Lower leg skin (tissue), 4 donors: Measurements from ENCODE around the gene DCAF8. TPM values are rescaled to one million over a fixed set of nuclear protein-coding genes. Genes with fewer than 3 reads are reported as not detected.
A peak's percentile ranks its signal among the peaks of the same experiment; 100 is the strongest.

Experiments used
- DNase-seq, 2 donors: peaks; one replicate each; pipeline ENCODE4 v3.0.0-alpha.2; 2019; ENCODE audit warnings: low spot score in 2 of 2
- H3K4me3 ChIP-seq: fragments of 200-600 bp; sonication (generic); 2 replicates; pipeline ENCODE4 v1.5.1; 2017; ENCODE audit warnings: mild to moderate bottlenecking, low read depth; ENCODE audit not compliant: poor library complexity, severe bottlenecking
- POLR2A ChIP-seq, 2 donors: fragments of 450-650 bp; IDR thresholded peaks; one replicate each; pipeline ENCODE4 v1.6.1; 2016 to 2017; ENCODE audit warnings: antibody characterized with exemption in 2 of 2, mild to moderate bottlenecking in 1 of 2, moderate library complexity in 1 of 2
- WGBS, 2 donors: methylation state at CpG; one replicate each; pipeline ENCODE4 v1.1.5; 2018; 5-methylcytosine and 5-hydroxymethylcytosine counted together
- intact Hi-C: fragments of 100-400 bp; cut with DNase I; formaldehyde crosslinking; loops from one replicate; pipeline ENCODE4 v1.15.0; 2023; ENCODE audit warnings: low total_unique reads
- total RNA-seq, 4 donors: library from RNA; depleted of rRNA; stranded (reverse); fragments of >200 nt; gene quantifications; one replicate each; pipeline ENCODE4 v1.1.0, GENCODE V29; 2016
- TF ChIP-seq, protein P1 (sequence below), 3 donors: fragments of 450-650 bp; IDR thresholded peaks; one replicate each; pipeline ENCODE4 v1.5.1; 2016; ENCODE audit warnings: antibody characterized with exemption in 3 of 3, mild to moderate bottlenecking in 3 of 3, moderate library complexity in 2 of 3

DCAF8 gene
- total RNA-seq, 4 donors from 2014 or later, result 90.2 to 141 (median 97.9) TPM

DNA sequence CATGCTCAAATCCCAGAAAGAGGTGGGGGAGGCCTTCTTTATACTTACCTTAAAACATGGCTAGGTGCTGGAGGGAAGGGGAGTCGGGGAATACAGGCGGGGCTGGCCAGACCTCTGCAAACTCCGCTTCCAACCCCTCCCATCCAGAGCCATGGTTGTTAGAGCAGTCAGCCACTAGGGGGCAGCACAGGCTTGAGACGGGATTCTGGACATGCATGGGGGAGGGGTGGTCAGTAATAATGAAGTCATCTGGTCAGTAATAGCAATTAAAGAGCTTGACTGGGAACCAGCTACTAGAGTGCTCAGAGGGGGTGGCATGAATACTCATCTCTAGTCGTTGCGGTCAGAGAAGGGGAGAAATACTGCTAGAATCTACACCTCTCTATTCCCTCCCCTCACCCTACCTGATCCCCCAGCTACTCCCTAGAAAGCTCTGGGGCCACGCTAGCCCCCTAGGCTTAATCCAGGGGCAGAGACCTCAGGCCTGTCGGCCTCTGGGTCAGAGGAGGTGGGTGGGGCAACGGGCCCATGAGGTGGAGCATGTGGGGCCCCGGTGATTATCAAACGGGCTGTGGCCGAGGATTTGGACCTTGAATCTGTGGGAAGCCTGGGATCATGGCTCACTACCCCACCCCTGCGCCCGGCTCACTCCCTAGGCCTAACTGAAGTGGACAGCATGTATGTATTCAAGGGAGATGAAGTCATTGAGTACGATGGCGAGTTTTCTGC, 69.1 kb downstream of the DCAF8 start:
- TF ChIP-seq, protein P1, sequence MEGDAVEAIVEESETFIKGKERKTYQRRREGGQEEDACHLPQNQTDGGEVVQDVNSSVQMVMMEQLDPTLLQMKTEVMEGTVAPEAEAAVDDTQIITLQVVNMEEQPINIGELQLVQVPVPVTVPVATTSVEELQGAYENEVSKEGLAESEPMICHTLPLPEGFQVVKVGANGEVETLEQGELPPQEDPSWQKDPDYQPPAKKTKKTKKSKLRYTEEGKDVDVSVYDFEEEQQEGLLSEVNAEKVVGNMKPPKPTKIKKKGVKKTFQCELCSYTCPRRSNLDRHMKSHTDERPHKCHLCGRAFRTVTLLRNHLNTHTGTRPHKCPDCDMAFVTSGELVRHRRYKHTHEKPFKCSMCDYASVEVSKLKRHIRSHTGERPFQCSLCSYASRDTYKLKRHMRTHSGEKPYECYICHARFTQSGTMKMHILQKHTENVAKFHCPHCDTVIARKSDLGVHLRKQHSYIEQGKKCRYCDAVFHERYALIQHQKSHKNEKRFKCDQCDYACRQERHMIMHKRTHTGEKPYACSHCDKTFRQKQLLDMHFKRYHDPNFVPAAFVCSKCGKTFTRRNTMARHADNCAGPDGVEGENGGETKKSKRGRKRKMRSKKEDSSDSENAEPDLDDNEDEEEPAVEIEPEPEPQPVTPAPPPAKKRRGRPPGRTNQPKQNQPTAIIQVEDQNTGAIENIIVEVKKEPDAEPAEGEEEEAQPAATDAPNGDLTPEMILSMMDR (IDR thresholded peaks at IDR 0.05), result peak in 2 of 3 donors; percentile 89 to 92
- no peak for TF ChIP-seq POLR2A (IDR thresholded peaks at IDR 0.05)
- intact Hi-C loops, result loop anchor here (5.0 to 10.0 kb wide), 3 partner anchors 59 to 99 kb away; no protein-coding TSS in a partner anchor
- DNase-seq, result peak; percentile 80 to 96

DNA sequence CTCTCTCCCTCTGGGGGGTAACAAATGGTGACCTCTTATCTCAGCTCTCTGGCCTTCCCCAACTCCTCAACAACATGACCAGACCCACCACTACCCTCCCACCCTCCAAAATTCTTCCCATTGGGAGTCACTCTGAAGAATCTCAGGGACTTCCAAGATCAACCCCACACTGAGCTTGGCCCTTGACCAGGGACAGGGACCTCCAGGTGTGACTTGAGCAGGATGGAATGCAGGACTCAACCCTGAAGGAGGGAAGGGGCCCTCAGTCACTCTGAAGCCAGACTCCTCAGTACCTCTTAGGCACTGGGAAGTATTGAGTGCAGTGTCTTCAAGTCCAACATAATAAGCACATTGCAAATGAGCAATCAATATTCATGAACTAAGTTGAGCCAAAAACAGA, 70.1 kb downstream of the DCAF8 start:
- no peak overlapping the region for H3K4me3 ChIP-seq
- no peak for DNase-seq
- TF ChIP-seq POLR2A (IDR thresholded peaks at IDR 0.05), result no peak
- TF ChIP-seq, protein P1 (IDR thresholded peaks at IDR 0.05), result no peak
- intact Hi-C loops, result loop anchor here (5.0 to 10.0 kb wide), 3 partner anchors 60 to 100 kb away; no protein-coding TSS in a partner anchor

More for the DNA sequence above, 69.1 kb downstream of the DCAF8 start:
- WGBS, 2 donors, result 28% methylated on average over 16 of the region's 16 CpGs
- no peak overlapping the region for H3K4me3 ChIP-seq

DNA sequence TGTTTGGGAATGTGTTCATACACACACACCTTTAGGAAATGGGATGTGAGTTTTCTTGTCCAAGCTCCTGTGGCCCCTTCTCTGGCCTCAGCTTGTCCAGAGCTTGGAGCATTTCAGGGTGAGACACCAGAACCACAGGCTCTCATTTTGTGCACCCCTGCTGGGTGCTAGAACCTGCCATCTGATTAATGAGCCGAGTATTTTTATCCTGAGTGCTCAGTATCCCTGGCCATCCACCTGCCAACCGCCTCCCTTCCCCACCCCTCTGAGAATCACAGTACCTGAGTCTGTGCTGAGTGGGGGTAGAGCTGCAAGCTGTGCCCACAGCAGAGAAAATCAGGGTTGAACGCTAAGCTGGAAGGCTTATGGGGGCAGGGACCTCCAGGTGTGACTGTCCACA, 70.6 kb downstream of the DCAF8 start:
- no peak for DNase-seq
- WGBS, 2 donors, result 95 to 97% methylated on average over 3 of the region's 3 CpGs
- intact Hi-C loops, result loop anchor here (5.0 to 10.0 kb wide), 3 partner anchors 61 to 101 kb away; no protein-coding TSS in a partner anchor
- TF ChIP-seq, protein P1 (IDR thresholded peaks at IDR 0.05), result no peak
- no peak for TF ChIP-seq POLR2A (IDR thresholded peaks at IDR 0.05)
- H3K4me3 ChIP-seq, result no peak overlapping the region

DNA sequence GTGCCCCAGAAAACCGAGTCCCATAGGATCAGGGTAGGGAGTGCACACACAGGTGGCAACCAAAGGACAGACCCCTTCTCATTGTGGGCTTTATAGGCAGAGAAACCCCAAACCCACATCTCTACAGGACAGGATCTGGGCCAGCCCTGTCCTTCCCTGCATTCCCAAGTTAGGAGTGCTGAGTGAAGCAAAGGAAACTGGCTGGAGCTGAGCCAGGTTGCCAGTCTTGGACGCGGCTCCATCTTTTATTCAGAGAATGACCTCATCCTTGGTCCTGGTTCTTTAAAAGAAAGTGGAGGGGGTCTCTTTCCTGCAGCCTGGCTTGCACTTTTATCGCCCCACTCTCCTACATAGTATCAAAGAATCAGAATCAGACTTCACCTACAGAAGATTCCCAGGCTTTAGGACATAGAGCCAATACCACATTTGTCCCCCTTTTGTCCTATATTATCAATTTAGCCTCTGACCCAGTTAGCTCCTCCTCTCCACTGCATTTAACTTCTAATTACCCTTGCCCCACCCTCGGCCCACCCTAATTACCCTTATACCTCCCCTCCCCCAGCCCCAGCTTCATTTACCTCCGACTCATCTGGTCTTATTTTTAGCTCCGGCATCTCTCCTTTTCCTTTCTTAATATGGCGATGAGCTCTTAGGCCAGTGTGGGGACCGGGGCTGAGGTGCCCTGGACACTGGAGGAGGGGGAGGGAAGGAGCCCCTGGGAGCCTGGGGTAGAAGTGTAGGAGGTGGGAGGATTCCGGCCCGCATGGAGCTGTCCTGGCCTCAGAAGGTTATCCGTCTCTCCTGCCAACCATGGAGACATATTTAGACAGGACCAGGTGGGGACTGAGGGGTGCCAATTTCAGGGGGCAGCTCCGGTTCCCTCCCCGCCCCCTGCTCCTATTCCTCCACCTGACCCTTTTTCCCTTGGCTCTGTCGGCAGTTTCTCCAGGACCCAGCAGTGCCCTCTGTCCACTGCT, 72.4 kb downstream of the DCAF8 start, which contains the start of gene CASQ1:
Gene CASQ1, plus strand, starts transcription at position 927 of the 977 bp plus-strand sequence. CDS start 177 bp downstream, outside the sequence.
- 56 to 63% methylated on average over 15 of the region's 15 CpGs for WGBS, 2 donors
- no peak for DNase-seq
- TF ChIP-seq, protein P1 (IDR thresholded peaks at IDR 0.05), result no peak
- TF ChIP-seq POLR2A (IDR thresholded peaks at IDR 0.05), result no peak
- intact Hi-C loops, result loop anchor here (2.0 to 10.0 kb wide), 4 partner anchors 62 to 102 kb away; no protein-coding TSS in a partner anchor
- H3K4me3 ChIP-seq, result no peak within 1 kb of the TSS

DNA sequence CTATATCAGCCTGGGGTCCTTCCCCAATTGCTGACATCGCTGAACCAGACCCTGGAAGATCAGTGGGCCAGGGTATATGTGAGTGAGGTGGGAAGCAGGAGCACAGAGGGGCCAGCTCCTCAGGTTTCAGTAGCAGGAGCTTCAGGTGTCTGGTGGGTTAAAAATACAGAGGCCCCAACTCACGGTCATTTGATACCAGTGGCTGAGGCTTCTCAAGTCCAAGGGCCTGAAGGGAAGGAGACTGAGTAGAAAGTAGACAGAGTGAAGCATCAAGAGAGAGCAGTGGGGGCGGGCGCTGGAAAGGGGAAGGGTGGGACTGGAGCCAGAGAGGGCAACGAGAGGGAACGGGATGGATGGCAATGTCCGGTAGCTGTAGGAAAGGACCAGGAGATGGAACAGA, 74.0 kb downstream of the DCAF8 start:
- 83 to 88% methylated on average over 7 of the region's 7 CpGs for WGBS, 2 donors
- intact Hi-C loops, result loop anchor here (2.0 kb wide), 1 partner anchor 66 kb away; no protein-coding TSS in a partner anchor
- H3K4me3 ChIP-seq, result no peak overlapping the region
- TF ChIP-seq, protein P1 (IDR thresholded peaks at IDR 0.05), result no peak
- no peak for TF ChIP-seq POLR2A (IDR thresholded peaks at IDR 0.05)
- DNase-seq, result no peak
